Stomach (tissue), 9 donors: ENCODE measurements around the gene ZKSCAN1. TPM values are rescaled to one million over a fixed set of nuclear protein-coding genes. Genes with fewer than 3 reads are reported as not detected.

Experiments used
- DNase-seq, 2 donors: peaks; one replicate each; pipeline versions ENCODE4 v3.0.0 to v3.0.0-alpha.2; 2013 to 2019
- H3K27ac ChIP-seq, 5 donors: fragments of 200-600 bp in 4 of 5; sonication (generic) in 4 of 5; one replicate each; pipeline ENCODE4 v1.5.1; 2013 to 2019; ENCODE audit warnings: mild to moderate bottlenecking in 1 of 5, moderate library complexity in 1 of 5
- H3K27me3 ChIP-seq, 3 donors: fragments of 200-600 bp; sonication (generic); one replicate each; pipeline ENCODE4 v1.5.1; 2017 to 2019; ENCODE audit warnings: mixed run types in 1 of 3
- H3K36me3 ChIP-seq, 4 donors: fragments of 200-600 bp; sonication (generic); 1 replicate in 3 of 4; 2 replicates in 1 of 4; pipeline ENCODE4 v1.5.1; 2016 to 2019
- H3K4me1 ChIP-seq, 4 donors: fragments of 200-600 bp; sonication (generic); one replicate each; pipeline ENCODE4 v1.5.1; 2016 to 2019
- H3K4me3 ChIP-seq, 4 donors: fragments of 200-600 bp; sonication (generic) in 3 of 4; one replicate each; pipeline ENCODE4 v1.5.1; 2016 to 2019; ENCODE audit warnings: mild to moderate bottlenecking in 1 of 4
- H3K9me3 ChIP-seq, 4 donors: fragments of 200-600 bp; sonication (generic); one replicate each; pipeline ENCODE4 v1.5.1; 2016 to 2019
- EP300 ChIP-seq: sonication (generic); formaldehyde crosslinking; IDR thresholded peaks from one replicate; pipeline ENCODE4 v1.6.1; 2017; ENCODE audit warnings: antibody characterized with exemption
- POLR2A ChIP-seq, 4 donors: fragments of 450-650 bp; IDR thresholded peaks; one replicate each; pipeline ENCODE4 v1.6.1; 2016; ENCODE audit warnings: antibody characterized with exemption in 4 of 4, control low read depth in 2 of 4, mild to moderate bottlenecking in 1 of 4, moderate library complexity in 1 of 4
- POLR2AphosphoS5 ChIP-seq, 3 donors: sonication (generic); formaldehyde crosslinking; IDR thresholded peaks; one replicate each; pipeline ENCODE4 v1.6.1; 2016; ENCODE audit warnings: antibody characterized with exemption in 3 of 3
- WGBS, 5 donors: extraction: QIAGEN DNeasy Blood & Tissue Kit in 3 of 5; methylation state at CpG; one replicate each; pipeline versions ENCODE4 v1.1.5 to v1.1.7; 2013 to 2018; 5-methylcytosine and 5-hydroxymethylcytosine counted together
- intact Hi-C: fragments of 100-400 bp; cut with DNase I; formaldehyde crosslinking; loops from one replicate; pipeline ENCODE4 v1.15.1; 2023; ENCODE audit warnings: low total_unique reads
- polyA plus RNA-seq, 3 donors: library from polyadenylated mRNA; stranded (reverse); fragments of 200-250 nt; gene quantifications; one replicate each; pipeline ENCODE4 v1.2.3, GENCODE V29; 2013
- total RNA-seq, 5 donors: library from RNA; depleted of rRNA; stranded (reverse); fragments of >200 nt; gene quantifications; one replicate each; pipeline versions ENCODE4 v1.1.0 to v1.2.3, GENCODE V29; 2014 to 2016
- TF ChIP-seq, protein P1 (sequence below), 7 experiments: fragments of 450-650 bp in 4 of 7; fragments of 200-600 bp in 3 of 7; sonication (generic) in 3 of 7; IDR thresholded peaks; one replicate each; pipeline ENCODE4 v1.5.1; 2016 to 2019; ENCODE audit warnings: antibody characterized with exemption in 7 of 7, control low read depth in 2 of 7, mild to moderate bottlenecking in 1 of 7
- donor health status: healthy with polysubstance abuse.
- donor health status: Bipolar disorder and iron deficiency.
- donor health status: healthy.

ZKSCAN1 gene
- total and polyA plus RNA-seq, 8 donors, result 9.5 to 153 (median 50.4) TPM

DNA sequence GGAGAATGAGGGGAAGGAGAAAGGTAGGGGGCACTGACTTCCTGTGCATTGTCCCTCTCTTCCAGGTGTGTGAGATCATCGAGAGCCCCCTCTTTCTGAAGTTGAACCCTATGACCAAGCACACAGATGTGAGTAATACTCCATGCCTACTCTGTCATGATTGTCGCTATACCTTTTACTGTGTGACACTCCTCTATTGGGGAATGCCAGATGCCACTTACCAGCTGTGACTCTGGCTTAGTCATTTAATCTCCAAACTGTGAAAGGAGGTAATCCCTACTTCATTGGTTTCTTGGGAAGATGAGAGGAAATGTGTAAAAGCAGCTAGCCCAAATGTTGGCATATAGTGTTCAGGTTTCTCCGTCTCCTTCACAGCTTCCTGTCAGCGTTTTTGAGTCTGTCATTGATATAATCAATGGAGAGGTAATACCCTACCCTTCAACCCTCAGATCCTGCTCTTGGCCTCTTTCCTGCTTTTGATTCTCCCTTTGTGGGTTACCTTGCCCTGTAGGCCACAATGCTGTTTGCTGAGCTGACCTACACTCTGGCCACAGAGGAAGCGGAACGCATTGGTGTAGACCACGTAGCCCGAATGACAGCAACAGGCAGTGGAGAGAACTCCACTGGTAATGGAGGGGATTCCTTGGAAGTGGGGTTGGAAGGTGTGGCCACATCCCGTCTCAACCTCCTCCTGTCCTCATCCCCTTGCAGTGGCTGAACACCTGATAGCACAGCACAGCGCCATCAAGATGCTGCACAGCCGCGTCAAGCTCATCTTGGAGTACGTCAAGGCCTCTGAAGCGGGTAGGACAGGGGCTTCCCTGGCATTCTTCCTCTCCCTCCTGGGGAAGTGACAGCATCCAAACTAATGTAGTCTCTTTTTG is 75.4 kb downstream of the ZKSCAN1 start:
- Histone ChIP-seq H3K4me1 (peaks cover 15 to 68% (median 35%) of the 10 kb centered on the region in 4 donors), H3K9me3 (no peaks in the 10 kb centered on the region), H3K27me3 (no peaks in the 10 kb centered on the region), H3K4me3 (no peak overlapping the region), H3K36me3 (peaks cover 53 to 59% (median 57%) of the 10 kb centered on the region in 4 donors), H3K27ac (no peak overlapping the region)
- no peak for DNase-seq
- intact Hi-C loops, result no loop called here
- TF ChIP-seq, protein P1, sequence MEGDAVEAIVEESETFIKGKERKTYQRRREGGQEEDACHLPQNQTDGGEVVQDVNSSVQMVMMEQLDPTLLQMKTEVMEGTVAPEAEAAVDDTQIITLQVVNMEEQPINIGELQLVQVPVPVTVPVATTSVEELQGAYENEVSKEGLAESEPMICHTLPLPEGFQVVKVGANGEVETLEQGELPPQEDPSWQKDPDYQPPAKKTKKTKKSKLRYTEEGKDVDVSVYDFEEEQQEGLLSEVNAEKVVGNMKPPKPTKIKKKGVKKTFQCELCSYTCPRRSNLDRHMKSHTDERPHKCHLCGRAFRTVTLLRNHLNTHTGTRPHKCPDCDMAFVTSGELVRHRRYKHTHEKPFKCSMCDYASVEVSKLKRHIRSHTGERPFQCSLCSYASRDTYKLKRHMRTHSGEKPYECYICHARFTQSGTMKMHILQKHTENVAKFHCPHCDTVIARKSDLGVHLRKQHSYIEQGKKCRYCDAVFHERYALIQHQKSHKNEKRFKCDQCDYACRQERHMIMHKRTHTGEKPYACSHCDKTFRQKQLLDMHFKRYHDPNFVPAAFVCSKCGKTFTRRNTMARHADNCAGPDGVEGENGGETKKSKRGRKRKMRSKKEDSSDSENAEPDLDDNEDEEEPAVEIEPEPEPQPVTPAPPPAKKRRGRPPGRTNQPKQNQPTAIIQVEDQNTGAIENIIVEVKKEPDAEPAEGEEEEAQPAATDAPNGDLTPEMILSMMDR (IDR thresholded peaks at IDR 0.05), result no peak
- TF ChIP-seq POLR2A (IDR thresholded peaks at IDR 0.05), result no peak
- TF ChIP-seq EP300, result no peak
- TF ChIP-seq POLR2AphosphoS5 (IDR thresholded peaks at IDR 0.05), result no peak
- 86 to 89% (median 87%) methylated on average over 14 of the region's 14 CpGs for WGBS, 5 donors

Other genes with a start within 250 kb of the ZKSCAN1 start
- 10 to 100 TPM in 1 of 5 donors, 1 to 10 TPM in 1, not detected in 3; 1.7 to 23.5 TPM for gene CYP3A4, start 231.4 kb upstream of the ZKSCAN1 start, total RNA-seq
- gene CYP3A4, start 231.4 kb upstream of the ZKSCAN1 start, polyA plus RNA-seq, result under 1 TPM in 1 of 3 donors, not detected in 2; 0.31 TPM
- not detected for gene CYP3A43, start 187.6 kb upstream of the ZKSCAN1 start, total RNA-seq
- not detected for gene CYP3A43, start 187.6 kb upstream of the ZKSCAN1 start, polyA plus RNA-seq
- gene OR2AE1, start 138.6 kb upstream of the ZKSCAN1 start, total RNA-seq, result 1 to 10 TPM in 1 of 5 donors, not detected in 4; 1.1 TPM
- gene OR2AE1, start 138.6 kb upstream of the ZKSCAN1 start, polyA plus RNA-seq, result not detected
- gene TRIM4, start 96.1 kb upstream of the ZKSCAN1 start, total RNA-seq, result 10 to 100 TPM; 25.3 to 46.1 (median 40.3) TPM
- 10 to 100 TPM; 12.6 to 21.8 (median 13.8) TPM for gene TRIM4, start 96.1 kb upstream of the ZKSCAN1 start, polyA plus RNA-seq
- gene GJC3, start 86.0 kb upstream of the ZKSCAN1 start, total RNA-seq, result not detected
- gene GJC3, start 86.0 kb upstream of the ZKSCAN1 start, polyA plus RNA-seq, result under 1 TPM in 2 of 3 donors, not detected in 1; 0.15 to 0.75 TPM
- 10 to 100 TPM in 2 of 5 donors, 1 to 10 TPM in 2, not detected in 1; 6.8 to 92.3 (median 32.7) TPM for gene AZGP1, start 39.6 kb upstream of the ZKSCAN1 start, total RNA-seq
- 100 to 1,000 TPM; 235 to 461 (median 422) TPM for gene AZGP1, start 39.6 kb upstream of the ZKSCAN1 start, polyA plus RNA-seq
- 10 to 100 TPM in 4 of 5 donors, 1 to 10 TPM in 1; 6.4 to 48.4 (median 14.6) TPM for gene ZSCAN21, start 34.2 kb downstream of the ZKSCAN1 start, total RNA-seq
- gene ZSCAN21, start 34.2 kb downstream of the ZKSCAN1 start, polyA plus RNA-seq, result 1 to 10 TPM; 5.4 to 7.0 (median 6.8) TPM
- 10 to 100 TPM; 15.2 to 42.0 (median 37.8) TPM for gene ZNF3, start 66.1 kb downstream of the ZKSCAN1 start, total RNA-seq
- gene ZNF3, start 66.1 kb downstream of the ZKSCAN1 start, polyA plus RNA-seq, result 10 to 100 TPM; 12.4 to 19.6 (median 13.5) TPM
- 100 to 1,000 TPM in 1 of 5 donors, 10 to 100 TPM in 4; 34.2 to 197 (median 87.5) TPM for gene COPS6, start 73.4 kb downstream of the ZKSCAN1 start, total RNA-seq
- gene COPS6, start 73.4 kb downstream of the ZKSCAN1 start, polyA plus RNA-seq, result 100 to 1,000 TPM in 2 of 3 donors, 10 to 100 TPM in 1; 90.0 to 125 (median 117) TPM
- gene MCM7, start 85.8 kb downstream of the ZKSCAN1 start, total RNA-seq, result 100 to 1,000 TPM in 1 of 5 donors, 10 to 100 TPM in 4; 41.3 to 104 (median 88.9) TPM
- gene MCM7, start 85.8 kb downstream of the ZKSCAN1 start, polyA plus RNA-seq, result 10 to 100 TPM; 39.6 to 54.5 (median 46.4) TPM
- 100 to 1,000 TPM in 1 of 5 donors, 10 to 100 TPM in 3, 1 to 10 TPM in 1; 8.4 to 103 (median 19.6) TPM for gene AP4M1, start 86.0 kb downstream of the ZKSCAN1 start, total RNA-seq
- 10 to 100 TPM; 14.7 to 24.3 (median 21.3) TPM for gene AP4M1, start 86.0 kb downstream of the ZKSCAN1 start, polyA plus RNA-seq
- gene TAF6, start 103.8 kb downstream of the ZKSCAN1 start, total RNA-seq, result 100 to 1,000 TPM in 1 of 5 donors, 10 to 100 TPM in 4; 15.4 to 106 (median 33.8) TPM
- 10 to 100 TPM; 22.0 to 29.8 (median 24.8) TPM for gene TAF6, start 103.8 kb downstream of the ZKSCAN1 start, polyA plus RNA-seq
- gene CNPY4, start 104.0 kb downstream of the ZKSCAN1 start, total RNA-seq, result 10 to 100 TPM in 2 of 5 donors, 1 to 10 TPM in 1, under 1 TPM in 2; 0.45 to 10.6 (median 7.1) TPM
- gene CNPY4, start 104.0 kb downstream of the ZKSCAN1 start, polyA plus RNA-seq, result 1 to 10 TPM; 5.7 to 6.3 (median 5.8) TPM
- 1 to 10 TPM in 2 of 5 donors, not detected in 3; 1.3 to 6.1 TPM for gene MBLAC1, start 111.4 kb downstream of the ZKSCAN1 start, total RNA-seq
- 1 to 10 TPM; 1.3 to 4.2 (median 1.7) TPM for gene MBLAC1, start 111.4 kb downstream of the ZKSCAN1 start, polyA plus RNA-seq
- gene LAMTOR4, start 133.3 kb downstream of the ZKSCAN1 start, total RNA-seq, result 100 to 1,000 TPM in 3 of 5 donors, 10 to 100 TPM in 2; 26.3 to 889 (median 159) TPM
- 100 to 1,000 TPM; 307 to 476 (median 334) TPM for gene LAMTOR4, start 133.3 kb downstream of the ZKSCAN1 start, polyA plus RNA-seq
- gene TRAPPC14, start 143.1 kb downstream of the ZKSCAN1 start, total RNA-seq, result 10 to 100 TPM; 16.2 to 33.3 (median 28.6) TPM
- 10 to 100 TPM; 10.7 to 17.2 (median 11.4) TPM for gene TRAPPC14, start 143.1 kb downstream of the ZKSCAN1 start, polyA plus RNA-seq
- 1 to 10 TPM in 2 of 5 donors, not detected in 3; 1.5 to 1.6 TPM for gene GAL3ST4, start 153.0 kb downstream of the ZKSCAN1 start, total RNA-seq
- gene GAL3ST4, start 153.0 kb downstream of the ZKSCAN1 start, polyA plus RNA-seq, result 1 to 10 TPM; 1.7 to 2.4 (median 2.1) TPM
- gene GPC2, start 161.8 kb downstream of the ZKSCAN1 start, total RNA-seq, result 1 to 10 TPM in 3 of 5 donors, under 1 TPM in 1, not detected in 1; 0.92 to 4.9 (median 2.6) TPM
- under 1 TPM in 2 of 3 donors, not detected in 1; 0.12 to 0.48 TPM for gene GPC2, start 161.8 kb downstream of the ZKSCAN1 start, polyA plus RNA-seq
- under 1 TPM in 1 of 5 donors, not detected in 4; 0.92 TPM for gene STAG3, start 162.3 kb downstream of the ZKSCAN1 start, total RNA-seq
- 1 to 10 TPM in 2 of 3 donors, under 1 TPM in 1; 0.50 to 8.8 (median 1.5) TPM for gene STAG3, start 162.3 kb downstream of the ZKSCAN1 start, polyA plus RNA-seq
- 1 to 10 TPM in 4 of 5 donors, not detected in 1; 1.1 to 3.8 (median 1.4) TPM for gene PVRIG, start 204.4 kb downstream of the ZKSCAN1 start, total RNA-seq
- 1 to 10 TPM in 1 of 3 donors, under 1 TPM in 2; 0.56 to 1.7 (median 0.95) TPM for gene PVRIG, start 204.4 kb downstream of the ZKSCAN1 start, polyA plus RNA-seq